HG02610 (cell line): ENCODE data around the gene TTC8.
A peak's percentile ranks its signal among the peaks of the same experiment; 100 is the strongest.
"Not testable (repeated sequence)": the region's sequence is repeated elsewhere in the genome, so short reads cannot be mapped to it uniquely, and the experiment has no call there.

Experiments used
- ATAC-seq: cut with Tn5 transposase; IDR thresholded peaks from one replicate; pipeline ENCODE4 v1.9.1; 2021; ENCODE audit warnings: mild to moderate bottlenecking, moderate library complexity; ENCODE audit not compliant: unreplicated experiment

The TTC8 gene

DNA sequence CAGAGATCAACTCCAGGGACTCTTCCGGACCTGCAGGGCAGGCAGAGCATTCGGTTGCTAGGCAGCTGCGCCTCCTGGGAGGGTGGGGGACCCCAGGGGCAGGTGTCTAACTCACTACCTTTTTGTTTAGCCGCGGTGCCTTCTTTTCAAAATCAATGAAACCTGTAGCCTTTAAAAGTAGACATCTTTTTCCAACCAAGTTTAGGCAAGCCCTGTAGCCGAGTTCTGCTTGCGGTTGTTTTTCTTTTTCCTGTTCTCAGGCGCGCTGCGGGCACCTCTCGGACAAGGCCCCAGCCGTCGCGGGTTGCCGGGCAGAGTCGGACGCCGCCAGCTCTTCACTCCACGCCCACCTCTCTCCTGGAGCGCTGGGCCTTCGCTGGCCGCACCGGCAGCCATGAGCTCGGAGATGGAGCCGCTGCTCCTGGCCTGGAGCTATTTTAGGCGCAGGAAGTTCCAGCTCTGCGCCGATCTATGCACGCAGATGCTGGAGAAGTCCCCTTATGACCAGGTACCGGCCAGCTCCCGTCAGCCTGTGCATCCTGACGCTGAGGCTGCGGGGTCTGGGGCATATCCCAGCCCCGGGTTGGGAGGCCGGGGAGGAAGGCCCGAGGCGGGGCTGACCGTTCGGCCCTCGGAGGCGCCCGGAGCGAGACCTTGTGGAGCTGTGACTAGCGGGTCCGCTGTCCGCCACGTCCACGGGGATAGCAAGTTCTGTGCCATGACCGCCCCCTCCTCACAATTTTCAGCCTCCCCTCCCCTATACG, at the start of gene TTC8:
Gene TTC8, plus strand, starts transcription at position 338 of the 764 bp plus-strand sequence. Its CDS starts 57 bp downstream, at position 395.
- ATAC-seq = peak; percentile 98

DNA sequence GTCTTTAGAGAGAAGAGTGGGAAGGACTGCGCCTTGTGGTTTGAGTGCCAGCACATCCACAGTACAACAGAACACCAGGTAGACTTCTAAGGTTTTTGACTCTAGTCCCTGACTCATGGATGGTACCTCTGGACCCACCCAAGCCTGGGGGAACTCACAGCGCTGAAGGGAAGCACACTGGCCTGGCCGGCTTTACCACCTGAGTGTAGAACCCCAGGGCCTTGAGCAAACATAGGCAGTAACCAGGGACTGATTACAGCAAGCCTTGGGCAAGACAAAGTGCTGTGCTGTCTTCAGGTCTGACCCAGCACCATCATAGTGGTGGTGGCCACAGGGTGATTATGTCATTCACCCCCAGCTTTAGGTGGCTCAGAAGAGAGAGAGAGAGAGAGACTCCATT, 48.9 kb upstream of the TTC8 start:
- no peak for ATAC-seq

DNA sequence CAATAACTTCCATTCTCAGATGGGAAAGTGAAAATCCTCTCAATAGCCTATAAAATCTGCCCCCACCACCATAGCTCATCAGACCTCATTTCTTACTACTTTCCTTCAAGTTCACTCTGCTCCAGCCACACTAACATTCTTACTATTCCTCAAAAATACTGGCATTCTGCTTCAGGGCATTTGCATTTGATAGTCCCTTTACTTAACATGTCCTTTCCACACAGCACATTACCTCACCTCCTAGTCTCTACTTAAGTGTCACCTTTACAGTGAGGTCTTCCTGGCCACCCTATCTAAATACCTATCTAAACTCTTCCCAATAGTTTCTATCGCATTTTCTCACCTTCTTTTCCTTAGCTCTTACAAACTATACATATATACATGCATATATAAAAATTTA, 38.5 kb upstream of the TTC8 start:
- no peak for ATAC-seq

DNA sequence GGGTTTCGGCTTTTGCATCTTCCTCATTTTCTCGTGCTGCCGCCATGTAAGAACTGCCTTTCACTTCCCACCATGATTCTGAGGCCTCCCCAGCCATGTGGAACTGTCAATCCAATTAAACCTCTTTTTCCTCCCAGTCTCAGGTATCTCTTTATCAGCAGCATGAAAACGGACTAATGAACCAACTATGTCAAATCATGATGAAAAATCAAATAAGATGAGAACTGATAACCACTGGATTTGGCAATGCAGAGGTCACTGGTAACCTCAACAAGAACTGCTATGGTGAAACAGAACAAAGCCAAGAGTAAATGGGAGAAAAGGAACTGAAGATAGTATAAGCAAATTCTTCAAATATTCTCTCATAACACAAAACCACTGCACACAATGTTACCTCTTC, 37.7 kb upstream of the TTC8 start:
- ATAC-seq = no peak

DNA sequence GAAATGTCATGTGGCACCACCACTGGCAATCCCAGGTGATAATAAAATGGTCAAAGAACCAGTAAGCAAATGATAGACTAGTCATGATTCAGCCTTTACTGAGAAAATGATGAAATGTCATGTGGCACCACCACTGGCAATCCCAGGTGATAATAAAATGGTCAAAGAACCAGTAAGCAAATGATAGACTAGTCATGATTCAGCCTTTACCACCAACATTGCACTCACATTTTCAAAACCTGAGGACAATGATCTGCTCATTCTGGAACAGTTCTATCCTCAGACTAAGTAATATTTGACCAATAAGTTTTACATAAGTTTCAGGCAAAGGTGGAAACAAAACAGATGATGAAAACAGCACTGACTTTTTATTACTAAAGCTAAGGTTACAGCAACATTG, 34.9 kb upstream of the TTC8 start:
- not testable (repeated sequence) for ATAC-seq

DNA sequence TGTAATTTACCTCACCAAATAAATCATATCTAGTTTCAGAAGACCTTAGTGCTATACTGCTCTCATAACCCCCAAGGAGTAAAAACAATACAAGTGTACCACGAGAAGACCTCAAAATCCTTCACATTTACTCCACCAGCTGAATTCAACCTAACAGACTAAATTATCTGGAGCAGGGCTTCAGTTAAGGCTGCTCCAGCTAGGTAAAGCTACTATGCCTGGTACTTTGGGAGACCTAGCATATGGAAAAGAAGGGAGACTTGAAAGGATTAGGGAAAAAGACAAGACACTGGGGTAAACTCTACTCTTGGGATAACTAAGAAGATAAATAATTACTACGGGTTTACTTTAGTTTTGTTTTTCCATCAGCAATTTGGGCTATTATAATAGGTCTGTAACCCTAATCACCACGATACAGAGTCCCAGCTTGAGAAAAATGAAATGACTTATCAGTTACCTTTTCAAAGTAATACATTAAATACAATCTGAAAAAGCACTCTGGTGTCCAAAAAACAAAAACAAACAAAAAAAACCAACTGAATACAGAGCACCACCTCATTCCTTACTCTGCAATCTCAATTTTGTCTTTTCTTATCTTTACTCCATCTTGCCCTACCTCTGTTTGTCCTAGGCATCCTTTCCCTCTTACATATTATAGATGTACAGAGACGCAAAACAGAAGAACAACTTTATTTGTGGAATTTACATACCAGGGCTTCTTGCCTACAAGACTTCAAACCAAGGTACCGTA, 33.8 kb upstream of the TTC8 start:
- no peak for ATAC-seq

DNA sequence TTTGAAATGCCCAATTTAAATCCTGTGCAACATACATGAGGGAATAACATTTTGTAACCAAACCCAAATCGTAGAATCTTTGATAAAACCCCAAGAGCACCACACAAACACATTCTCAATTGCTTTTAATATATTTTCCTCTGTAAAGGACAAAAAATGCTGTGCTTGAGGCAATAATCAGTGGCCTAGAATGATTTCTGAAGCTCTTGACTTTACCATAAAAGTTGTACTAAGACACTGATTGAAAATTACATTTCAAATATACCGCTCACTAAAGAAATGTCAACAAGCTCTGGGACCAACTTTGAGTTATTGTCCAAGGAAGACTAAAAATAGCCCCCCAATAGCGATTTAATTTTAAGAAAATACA, 33.2 kb upstream of the TTC8 start:
- ATAC-seq = no peak

DNA sequence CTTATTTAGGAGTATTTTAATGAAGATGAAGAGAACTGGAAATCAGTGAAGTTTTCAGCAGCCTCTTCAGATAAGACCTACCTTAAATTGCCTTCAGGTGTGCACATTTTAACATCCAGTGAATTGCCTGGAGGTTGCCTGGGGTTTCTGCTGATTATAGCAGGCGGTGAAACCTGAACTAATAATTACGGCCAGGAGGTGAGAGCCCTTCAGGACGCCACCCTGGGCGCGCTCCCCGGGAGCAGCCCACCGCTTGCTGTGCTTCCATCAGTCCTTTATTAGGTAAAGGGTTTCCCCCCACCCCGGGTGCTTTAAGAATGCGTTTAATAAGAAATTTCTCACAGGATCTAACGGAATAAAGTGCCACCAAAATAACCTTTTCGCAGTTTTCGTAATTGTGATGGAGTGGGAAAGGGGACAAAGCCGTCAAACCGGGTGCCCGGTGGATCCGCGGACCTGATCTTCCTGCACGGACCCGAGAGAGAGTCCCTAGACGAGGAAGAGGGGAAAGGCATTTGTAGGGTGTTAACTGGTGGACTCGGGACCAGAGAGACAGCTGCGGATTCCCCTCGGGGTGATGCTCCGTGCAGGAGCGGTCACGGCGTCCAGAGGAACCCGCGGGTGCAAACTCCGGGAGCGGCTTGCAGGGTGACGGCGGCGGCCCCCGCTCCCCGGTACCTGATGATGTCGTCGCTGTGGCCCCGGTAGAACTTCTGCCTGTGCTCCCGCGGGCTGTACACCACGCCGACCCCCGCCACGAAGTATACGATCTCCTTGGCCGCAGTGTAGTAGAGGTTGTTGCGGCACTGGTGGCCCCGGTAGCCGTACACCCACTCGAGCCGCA, 32.6 kb upstream of the TTC8 start:
- no peak for ATAC-seq

DNA sequence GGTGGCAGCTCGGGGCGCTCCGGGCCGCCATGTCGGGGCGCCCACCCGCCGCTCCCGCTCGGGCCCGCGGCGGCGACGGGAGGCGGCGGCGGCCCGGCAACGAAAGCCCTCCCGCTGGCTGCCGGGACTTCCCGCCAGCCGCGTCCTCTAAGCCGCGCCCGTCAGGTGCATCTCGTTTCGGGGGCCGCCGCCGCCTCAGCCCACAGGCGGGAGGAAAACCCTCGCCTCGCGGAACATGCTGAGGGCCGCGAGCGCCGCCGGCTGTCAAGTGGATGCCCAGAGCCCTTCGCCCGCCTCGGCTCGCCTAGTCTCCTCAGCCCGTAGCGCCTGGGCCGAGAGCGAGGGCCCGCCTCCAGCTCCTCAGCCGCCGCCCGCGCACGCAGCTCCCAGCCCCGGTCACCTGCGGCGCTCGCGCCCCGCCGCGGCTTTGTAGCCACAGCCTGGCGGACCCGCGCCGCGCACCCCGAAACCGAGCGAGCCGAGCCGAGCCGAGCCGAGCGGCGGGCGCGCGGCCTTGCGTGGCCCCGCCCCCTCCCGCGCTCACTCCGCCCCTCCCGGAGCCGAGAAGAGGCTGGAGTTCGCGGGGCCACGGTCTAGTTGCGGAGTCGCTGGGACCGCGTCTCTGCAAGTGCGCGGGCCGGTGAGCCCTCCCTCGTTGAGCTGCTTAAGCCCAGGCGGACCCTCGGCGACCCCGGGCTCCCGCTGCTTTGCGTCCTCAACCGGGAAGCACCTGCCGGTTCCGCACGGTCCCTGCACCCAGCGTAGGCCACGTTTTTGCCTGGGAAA, 31.8 kb upstream of the TTC8 start, which contains the start of gene EML5:
Gene EML5, minus strand, starts transcription at position 481 of the 786 bp plus-strand sequence. Its CDS starts 450 bp downstream, at position 31.
- peak; percentile 89 for ATAC-seq

DNA sequence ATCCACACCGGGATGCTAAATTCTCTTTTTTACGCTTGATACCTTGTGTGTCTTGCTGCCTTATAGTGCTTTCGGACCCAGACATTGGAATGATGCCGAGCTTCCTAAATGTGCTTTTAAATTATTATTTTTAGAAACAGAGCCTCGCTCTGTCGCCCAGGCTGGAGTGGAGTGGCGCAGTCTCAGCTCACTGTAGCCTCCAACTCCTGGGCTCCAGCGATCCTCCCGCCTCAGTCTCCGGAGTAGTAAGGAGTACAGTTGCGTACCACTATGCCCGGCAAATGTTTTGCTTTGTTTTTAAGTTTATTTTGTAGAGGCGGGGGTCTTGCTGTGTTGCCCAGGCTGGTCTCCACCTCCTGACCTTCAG, 31.2 kb upstream of the TTC8 start:
- no peak for ATAC-seq

DNA sequence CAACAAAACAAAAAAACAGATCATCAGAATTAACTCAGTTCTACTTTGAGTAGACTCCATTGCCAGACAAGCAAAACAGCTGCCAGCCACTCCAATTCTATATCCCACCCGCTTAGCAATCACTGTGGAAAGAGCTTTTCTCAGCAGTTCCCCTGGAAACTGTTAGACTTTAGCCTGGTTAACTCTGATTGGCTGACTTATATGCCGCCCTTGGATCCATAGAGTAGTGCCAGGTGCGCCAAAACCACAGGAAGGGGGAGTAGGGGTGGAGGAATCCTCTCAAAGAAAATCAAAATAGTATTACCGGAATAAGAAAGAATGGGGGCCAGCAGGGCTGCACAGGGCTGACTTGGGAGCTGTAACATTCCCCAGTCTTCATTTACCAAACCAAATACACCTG, 26.3 kb upstream of the TTC8 start:
- no peak for ATAC-seq

DNA sequence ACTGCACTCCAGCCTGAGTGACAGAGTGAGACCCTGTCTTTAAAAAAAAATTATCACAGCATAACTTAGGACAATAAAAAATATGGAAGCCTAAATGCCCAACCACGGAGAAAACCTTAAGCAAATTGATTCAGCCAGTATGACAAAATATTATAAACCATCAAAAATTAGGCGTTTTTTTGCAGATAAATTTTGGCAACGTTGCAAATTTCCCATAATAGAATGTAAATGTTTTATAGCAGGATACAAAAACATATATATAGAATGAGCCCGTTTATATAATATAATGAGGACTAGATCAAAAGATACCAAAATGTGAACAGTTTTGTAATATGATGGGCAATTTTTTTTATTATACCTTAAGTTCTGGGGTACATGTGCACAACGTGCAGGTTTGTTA, 24.9 kb upstream of the TTC8 start:
- ATAC-seq = no peak

DNA sequence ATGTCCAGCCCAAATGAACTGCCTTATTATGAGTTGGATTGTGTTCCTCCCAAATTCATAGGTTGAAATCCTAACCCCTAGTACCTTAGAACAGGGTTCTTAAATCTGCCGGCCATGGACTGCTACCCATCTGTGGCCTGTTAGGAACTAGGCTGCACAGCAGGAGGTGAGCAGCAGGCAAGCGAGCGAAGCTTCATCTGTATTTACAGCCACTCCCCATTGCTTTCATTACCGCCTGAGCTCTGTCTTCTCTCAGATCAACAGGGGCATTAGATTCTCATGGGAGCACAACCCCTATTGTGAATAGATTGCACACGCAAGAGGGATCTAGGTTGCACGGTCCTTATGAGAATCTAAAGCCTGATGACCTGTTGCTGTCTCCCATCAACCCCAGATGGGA, 21.9 kb upstream of the TTC8 start:
- ATAC-seq = no peak

DNA sequence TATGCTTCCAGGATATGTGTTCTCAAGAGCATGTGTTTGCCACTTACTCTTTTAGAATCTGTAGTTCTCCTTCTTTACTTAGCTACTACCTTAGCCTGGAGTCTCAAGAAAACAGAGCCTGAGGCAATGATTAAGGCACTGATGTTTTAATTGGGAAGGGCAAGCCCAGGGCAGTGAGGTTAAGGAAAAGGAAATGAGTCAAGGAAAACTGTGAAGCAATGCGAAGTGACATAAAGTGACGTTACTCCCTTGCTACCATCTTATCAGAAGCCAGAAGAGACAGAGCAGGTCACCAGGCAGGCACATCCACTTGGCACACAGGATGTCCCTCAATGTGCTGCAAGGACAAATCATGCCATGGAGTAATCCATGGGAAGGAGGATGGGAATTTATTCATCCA, 20.4 kb upstream of the TTC8 start:
- ATAC-seq = no peak

DNA sequence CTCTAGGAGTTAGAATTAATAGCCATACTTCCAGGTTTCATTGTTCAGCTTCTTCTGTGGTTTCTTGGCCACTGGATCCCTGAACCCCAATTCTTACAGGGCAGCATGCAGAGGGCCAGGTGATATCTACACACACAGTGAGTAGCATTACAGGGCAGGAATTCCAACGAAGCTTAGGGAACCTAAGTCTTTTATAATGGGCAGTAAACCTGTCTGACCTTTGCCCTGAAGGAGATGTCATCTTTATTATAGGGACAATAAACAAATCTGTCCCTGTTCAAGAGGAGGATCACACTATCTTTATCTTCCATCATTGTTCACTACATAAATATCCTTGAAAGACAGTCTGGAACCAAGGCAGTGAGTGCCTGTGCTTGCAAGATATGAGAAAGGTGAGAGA, 20.0 kb upstream of the TTC8 start:
- ATAC-seq = no peak

DNA sequence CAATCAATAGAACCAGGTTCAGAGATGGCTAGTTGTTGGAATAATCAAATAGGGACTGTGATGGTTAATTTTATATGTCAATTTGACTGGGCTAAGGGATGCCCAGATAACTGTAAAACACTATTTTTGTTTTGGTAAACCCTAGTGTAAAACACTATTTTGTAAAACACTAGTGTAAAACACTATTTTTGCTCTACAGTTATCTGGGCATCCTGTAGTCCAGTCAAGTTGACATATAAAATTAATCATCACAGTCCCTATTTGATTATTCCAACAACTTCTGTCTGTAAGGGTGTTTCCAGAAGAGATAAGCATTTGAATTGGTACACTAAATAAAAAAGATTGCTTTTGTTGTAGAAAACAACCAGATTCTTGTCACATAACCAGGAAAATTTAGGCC, 16.1 kb upstream of the TTC8 start:
- ATAC-seq = no peak

DNA sequence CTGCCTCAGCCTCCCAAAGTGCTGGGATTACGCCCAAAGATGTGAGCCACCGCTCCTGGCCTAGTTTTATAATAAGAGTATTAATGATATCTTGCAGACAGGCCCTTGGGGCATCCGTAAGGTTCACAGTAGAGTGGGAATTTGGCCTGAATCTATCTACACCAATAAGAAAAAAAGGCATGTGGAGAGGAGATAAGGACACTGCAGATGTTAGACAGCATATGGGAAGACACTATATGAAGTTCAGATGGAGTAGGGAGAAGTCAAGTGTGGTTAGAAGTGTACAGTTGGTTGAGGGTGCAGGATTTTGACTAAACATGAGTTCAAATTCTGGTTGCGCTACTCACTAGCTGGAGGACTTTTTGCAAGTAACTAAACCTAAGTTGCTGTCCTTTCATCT, 8.5 kb upstream of the TTC8 start:
- ATAC-seq = no peak

DNA sequence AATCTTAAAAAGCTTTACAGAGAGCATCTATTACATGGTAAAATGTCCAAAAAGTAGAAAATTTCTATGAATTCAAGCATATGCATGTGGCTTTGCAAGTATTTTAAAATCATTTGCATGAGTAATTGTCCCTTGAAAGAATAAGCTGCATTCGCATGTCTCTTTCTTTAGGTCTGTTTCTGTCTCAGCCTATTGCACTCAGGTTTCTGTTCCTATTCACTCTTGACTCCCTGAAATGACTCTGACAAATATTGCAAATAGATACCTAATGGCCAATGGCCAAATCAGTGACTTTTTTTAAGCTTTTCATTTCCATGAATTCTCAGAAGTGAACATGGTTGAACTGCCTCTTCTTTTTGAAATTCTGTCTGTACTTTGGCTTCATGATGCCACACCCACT, 6.4 kb upstream of the TTC8 start:
- no peak for ATAC-seq

DNA sequence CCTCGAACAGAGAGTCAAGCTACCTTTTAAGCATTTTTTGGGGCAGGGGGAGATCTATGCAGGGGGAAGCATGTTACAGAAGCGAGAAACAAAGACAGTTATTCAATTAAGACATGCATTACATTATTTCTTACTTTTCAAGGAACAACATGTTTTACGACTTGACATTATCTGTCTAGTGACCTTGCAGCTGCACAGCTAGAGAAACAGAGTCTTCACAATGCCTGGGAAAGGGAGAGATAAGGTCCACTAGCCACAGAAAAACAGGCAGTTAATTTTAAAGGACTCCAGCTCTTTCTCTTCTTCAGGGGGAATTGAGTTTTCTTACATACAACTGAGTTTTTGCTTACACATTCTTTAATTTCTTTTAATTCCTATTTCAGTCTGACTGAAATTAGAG, 4.8 kb upstream of the TTC8 start:
- not testable (repeated sequence) for ATAC-seq

DNA sequence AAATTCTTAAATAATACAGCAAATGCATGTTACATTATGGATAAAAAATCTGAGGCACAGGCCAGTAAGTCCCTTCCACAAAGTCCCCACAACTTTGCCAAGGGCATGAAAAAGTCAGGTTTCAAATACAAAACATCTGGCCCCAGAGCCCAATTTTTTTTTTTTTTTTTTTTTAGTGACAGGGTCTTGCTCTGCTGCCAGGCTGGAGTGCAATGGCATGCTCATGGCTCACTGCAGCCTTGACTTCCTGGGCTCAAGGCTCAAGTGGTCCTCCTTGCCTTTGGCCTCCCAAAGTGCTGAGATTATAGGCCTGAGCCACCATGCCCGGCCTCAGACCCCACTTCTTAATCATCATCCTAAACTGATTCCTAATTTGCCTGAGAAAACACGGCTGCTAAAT, 3.1 kb upstream of the TTC8 start:
- no peak for ATAC-seq

DNA sequence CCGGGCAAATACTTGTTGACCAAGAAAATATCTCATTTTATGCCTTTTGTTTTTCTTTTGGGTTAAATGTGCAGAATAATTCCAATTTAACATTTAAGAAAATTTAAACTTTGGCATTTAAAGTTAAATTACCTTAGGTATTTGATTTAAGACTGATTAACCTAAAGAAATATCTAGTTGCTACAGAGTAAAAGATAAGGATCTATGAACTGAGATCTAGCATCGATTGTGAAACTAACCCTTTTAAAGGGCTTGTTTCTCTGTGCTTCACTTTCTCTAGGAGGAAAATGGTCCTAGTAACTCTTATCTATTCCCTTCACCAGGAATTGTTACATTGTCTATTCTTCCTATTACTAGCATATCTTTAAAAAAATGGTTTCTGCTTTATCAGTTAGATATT, 2.6 kb upstream of the TTC8 start:
- ATAC-seq = no peak
